GM12874 (cell line): ENCODE measurements around the gene PROZ.

Experiments
- CTCF ChIP-seq: IDR thresholded peaks from 2 replicates; pipeline ENCODE4 v1.5.1; 2011; ENCODE audit warnings: low read depth, mild to moderate bottlenecking, control low read depth, low read length, moderate library complexity; ENCODE audit not compliant: insufficient read depth

Gene PROZ

GRCh38 chr13:113119166-113119821, 39.2 kb upstream of the PROZ start:
- TF ChIP-seq CTCF = no peak

DNA sequence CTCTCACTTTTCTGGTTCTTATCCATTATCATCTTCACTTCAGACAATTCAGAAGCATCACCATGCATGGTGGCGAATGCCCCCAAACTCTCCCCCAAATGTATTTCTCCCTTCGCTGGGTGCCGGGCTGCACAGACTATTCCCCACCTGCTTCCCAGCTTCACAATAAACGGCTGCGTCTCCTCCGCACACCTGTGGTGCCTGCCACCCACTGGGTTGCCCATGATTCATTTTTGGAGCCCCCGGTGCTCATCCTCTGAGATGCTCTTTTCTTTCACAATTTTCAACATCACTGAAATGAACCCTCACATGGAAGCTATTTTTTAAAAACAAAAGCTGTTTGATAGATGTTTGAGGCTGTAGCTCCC, 38.6 kb upstream of the PROZ start:
- no peak for TF ChIP-seq CTCF

DNA sequence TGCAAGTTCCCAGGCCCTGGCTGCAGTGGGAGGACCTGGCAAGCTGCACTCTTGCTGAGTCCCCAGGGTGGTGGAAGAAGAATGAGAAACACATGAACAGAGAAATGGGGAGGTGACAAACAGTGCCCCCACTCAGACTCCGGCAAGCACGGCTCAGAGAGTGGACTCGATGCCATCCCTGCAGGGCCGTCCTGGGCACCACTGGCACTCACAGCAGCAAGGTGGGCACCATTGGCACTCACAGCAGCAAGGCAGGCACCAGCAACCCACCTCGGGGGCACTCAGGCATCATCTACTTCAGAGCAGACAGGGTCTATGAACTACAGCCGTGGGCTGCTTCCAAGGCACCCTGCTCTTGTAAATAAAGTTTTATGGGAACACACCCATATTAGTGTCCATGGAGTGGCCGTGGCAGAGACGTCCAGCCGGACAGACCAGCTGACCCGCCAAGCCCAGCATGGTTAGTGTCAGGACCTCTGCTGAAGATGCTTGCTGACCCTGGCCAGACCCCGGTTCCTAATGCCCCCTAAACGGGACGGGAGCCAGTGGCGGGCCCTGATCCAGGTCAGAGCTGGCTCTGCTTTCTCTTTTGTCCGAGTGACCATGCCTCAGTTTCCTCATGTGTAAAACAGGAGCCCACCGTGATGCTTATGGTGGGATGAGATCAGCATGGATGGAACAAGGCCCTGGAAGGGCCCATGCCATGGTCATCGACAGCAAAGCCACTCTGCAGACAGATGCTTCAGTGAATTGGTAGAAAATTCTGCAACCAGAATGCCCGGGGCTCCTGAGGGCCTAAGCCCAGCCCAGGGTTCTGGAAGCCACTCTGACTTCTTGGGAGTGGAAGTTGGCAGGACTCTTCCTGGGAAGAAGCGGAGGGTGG, 37.9 kb upstream of the PROZ start:
- TF ChIP-seq CTCF = no peak

DNA sequence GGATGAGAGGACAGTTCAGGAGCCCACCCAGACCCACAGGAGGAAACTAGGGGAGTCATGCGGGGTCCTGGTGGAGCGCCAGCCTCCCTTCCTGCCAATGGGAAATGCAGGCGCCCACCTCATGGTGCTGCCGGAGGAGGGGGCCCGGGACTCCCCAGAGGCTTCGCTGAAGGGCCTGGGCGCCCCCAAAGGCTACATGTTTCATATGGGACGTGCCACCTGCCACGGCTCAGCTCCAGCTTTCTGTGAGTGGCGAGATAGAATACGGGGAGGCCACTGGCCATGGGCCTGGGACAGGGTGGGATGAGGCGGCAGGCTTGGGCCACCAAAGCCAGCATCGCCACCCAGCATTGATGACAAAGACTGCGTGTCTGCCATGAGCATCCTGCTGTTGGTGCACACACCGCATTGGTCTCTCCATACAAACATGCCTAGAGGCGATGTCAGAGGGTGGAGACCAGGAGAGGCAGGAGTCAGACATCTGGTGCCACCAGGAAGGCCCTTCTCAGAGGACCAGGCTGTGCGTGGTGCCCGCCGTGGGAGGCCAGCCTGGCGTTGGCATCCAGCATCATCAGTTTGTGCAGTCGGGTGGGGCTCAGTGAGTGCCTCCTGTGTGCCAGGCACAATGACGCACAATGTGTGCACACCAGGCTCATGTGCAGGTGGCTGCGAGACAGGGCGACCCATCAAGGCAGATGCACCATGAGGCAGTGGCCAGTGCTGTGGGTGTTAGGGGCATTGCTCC, 37.1 kb upstream of the PROZ start:
- no peak for TF ChIP-seq CTCF

DNA sequence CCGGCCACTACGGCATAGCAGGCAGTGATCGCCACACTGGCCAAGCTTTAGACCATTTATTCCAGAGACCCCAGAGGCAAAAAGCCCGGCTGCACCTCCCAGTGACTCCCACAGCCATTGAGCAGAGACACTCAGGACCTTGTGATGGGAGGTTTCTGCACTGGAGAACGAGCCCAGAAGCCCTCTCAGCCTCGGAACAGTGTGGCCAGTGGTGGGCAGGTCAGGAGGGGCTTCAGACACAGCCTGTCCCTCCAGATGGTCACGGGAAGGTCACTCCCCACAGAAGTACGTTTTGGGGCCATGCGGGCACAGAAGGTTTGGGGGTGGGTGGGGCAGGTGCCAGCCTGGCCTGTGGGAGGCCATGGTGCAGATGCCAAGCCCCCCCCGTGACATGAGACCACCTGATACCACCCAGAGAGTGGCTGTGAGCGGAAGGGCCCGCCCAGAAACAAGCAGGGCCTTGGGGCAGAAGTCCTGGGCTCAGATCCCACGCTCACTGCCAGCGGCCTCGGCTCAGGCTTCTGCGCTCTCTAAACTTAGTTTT, 36.4 kb upstream of the PROZ start:
- TF ChIP-seq CTCF = no peak

GRCh38 chr13:113122550-113123225, 35.8 kb upstream of the PROZ start, which contains the start of gene F10:
Gene F10 (plus strand): TSS chr13:113122799. CDS start chr13:113122856, 57 bp downstream.
- TF ChIP-seq CTCF = no peak
